NCI-H1092 (cell line): Measurements from ENCODE around the gene LAMA3.

Source experiments
- DNase-seq: peaks from one replicate; lab custom pipeline; 2025; lab: John Stamatoyannopoulos, UW

LAMA3 gene

DNA sequence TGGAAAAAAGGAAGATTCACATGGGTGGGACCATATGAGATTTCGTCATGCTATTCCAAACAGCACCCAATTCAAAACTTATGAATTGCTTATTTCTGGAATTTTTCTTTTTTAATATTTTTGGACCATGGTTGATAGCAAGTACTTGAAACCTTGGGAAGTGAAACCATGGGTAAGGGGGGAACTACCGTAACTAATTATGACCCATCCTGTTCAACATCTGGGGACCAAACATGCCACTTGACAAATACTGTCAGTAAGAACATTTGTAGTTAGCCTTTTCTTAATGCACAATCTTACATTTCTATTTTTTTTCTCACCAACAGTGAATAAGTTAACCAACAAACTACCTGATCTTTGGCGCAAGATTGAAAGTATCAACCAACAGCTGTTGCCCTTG, 219.6 kb downstream of the LAMA3 start:
- no peak for DNase-seq

DNA sequence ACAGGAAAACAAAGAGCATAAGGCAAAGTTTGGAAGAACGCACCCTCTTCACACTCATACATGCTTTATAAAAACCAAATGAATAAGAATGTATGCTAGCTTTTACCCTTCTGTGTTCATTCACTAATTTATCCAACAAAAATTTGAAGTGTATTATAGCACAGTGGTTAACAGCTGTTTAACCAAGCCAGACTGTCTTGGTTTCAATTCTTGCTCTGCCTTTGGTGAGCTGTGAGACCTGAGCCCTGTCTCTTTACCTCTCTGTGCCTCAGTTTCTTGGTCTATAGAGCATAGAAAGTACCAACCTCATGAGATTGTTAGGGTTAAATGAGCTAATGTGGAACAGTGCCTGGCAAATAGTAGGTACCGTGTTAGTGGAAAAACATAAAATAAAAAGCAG, 220.8 kb downstream of the LAMA3 start:
- DNase-seq, result no peak

DNA sequence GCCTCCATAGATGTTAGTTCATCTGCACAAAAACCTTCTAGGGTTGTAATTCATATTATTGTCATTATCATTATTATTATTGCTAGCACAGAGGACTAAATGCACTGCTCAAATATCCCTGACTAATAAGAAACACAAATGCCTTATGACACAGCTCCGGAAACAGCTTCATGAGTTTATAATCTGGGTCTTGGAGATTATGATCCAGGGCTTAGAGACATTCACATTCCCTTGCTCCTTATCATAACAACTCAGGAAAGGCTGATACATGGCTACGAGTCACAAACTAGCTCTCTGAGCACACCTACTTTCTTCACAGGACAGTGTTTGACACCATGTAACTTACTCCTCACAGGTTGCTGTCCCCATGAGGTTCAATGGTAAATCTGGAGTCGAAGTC, 223.1 kb downstream of the LAMA3 start:
- DNase-seq, result no peak

DNA sequence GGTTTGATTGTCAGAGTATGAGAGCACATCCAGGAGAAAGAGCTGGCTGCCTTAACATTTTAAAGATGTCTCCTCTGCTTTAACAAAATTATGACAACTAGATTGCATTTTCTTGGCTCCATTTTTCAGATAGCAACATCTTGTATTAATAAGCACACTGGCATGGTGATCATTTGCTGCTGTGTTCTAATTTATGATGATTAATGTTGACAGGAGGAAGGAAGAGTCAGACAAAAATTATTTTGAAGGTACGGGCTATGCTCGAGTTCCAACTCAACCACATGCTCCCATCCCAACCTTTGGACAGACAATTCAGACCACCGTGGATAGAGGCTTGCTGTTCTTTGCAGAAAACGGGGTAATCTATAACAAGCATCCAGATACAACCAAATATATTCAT, 227.1 kb downstream of the LAMA3 start:
- no peak for DNase-seq

DNA sequence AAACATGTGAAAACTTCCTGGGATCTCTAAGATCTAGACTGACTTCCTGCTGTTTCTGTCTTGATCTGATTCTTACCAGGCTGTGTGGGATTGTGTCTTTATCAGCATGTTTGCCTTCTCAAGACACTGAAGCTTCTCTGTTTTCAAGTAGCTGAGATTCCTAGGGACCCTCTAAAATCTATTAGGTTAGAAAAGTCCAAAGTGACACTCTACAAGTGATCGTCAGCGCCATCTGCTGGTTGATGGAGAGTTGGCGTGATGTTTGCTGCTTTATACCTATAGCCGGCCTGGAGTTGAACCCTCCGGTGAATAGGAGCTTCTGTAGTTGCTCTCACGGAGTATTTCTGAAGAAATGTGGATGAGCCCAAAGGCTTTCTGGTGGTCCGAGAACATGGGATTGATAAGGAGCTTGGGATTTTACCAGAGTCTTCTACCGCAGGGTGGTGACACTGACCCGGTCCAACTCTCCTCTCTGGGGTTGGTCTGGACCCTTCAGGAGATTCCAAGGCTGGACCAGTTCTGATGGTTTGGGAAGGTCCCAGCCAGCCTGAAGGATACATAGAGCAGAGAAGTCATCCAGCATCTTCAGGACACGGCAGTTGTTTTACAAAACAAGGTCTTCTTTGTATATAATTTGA, 229.3 kb downstream of the LAMA3 start:
- DNase-seq, result peak; percentile 83

DNA sequence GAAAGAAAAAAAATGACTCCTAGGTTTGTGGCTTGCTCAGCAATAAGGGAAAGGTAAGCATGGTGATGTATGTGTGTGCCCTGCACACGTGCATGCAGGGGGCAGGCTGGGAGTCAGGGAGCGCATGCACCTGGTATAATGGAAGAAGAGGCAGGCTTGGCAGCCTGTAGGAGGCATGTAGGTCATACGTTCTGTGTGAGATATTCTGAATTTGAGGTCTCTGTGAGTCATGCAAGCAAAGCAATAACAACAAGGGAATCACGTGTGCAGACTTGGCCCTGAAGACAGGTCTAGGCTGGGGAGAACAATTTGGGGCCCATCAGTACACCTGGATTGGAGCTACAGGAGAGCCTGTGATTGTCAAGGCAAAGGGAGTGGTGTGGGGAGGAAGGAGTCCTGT, 230.8 kb downstream of the LAMA3 start:
- no peak for DNase-seq

DNA sequence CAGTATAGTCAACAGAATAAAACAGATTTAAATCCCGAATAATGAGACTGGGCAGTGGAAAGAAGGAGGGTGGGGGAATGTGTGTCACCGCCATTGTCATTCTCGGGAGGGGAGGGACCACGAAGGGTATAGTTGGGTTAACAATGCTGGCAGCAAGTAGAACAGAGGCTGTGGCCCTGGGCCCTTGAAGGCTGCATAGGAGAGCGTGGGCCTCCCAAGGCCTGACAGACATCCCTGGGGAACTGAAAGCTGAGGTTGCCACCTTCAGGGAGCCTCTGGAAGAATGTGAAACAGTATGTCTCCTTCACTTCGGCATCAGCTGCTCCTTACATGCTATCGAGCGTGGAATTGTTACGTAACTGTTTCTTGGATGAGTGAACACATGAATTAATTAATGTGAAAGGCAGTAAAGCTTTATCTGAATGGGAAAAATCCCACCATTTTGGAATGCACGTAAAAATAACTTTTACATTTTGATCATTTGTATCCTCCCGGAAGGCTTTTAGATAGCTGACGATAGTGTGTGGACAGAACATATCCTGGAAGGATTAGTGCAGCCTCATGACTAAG, 232.5 kb downstream of the LAMA3 start:
- no peak for DNase-seq

DNA sequence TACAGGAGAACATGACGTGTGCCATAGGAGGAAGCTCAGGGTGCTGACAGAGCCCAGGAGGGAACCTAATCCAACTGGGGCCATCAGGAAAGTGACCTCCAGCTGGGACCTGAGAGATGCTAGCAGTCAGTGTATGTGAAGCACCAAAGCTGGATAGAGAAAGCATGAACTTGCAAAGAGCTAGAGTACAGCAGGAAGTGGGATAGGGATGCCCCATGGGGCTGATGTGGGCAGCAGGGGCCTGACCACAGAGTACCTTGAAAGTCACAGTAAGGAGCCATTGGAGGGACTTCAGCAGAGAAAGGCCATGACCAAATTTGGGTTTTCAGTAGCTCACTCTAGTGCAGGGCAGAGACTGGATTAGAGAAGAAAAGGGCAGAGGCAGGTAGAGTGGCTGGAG, 233.7 kb downstream of the LAMA3 start:
- DNase-seq, result no peak

DNA sequence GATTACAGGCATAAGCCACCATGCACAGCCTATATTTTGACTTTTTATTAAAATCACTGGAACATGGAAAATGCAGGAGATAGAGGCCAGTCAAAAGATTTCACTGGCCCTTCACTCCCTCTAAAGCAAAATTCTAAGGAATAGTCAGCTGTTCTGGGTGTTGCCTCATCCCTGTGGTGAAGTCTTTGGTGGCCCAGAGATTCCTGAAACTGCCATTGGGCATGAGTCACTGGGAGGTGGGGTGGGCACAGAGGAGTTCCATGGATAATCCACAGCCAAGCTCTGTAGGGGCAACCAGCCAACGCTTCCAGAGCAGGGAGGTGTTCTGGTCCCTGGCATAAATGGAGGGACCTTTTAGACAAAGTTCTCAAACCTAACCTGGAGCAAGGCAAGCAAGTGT, 235.6 kb downstream of the LAMA3 start:
- DNase-seq, result no peak

DNA sequence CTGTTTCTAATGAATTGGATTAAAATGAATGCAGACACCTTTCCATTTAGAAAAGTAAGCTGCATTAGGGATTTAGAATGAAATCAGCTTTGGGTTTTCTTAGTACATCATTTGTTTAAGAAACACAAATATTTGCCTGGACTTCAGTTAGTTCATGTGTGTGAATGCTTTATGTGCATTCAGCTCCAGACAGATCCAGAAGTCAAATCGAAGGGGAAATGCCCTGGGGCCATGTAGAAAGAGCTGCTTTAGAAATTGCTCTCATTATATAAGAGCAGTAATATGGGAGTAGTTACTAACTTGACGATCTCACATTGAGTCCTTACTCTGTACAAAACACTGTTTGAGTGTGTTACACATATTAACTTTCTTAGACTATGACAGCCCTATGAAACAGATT, 237.3 kb downstream of the LAMA3 start:
- DNase-seq, result no peak

DNA sequence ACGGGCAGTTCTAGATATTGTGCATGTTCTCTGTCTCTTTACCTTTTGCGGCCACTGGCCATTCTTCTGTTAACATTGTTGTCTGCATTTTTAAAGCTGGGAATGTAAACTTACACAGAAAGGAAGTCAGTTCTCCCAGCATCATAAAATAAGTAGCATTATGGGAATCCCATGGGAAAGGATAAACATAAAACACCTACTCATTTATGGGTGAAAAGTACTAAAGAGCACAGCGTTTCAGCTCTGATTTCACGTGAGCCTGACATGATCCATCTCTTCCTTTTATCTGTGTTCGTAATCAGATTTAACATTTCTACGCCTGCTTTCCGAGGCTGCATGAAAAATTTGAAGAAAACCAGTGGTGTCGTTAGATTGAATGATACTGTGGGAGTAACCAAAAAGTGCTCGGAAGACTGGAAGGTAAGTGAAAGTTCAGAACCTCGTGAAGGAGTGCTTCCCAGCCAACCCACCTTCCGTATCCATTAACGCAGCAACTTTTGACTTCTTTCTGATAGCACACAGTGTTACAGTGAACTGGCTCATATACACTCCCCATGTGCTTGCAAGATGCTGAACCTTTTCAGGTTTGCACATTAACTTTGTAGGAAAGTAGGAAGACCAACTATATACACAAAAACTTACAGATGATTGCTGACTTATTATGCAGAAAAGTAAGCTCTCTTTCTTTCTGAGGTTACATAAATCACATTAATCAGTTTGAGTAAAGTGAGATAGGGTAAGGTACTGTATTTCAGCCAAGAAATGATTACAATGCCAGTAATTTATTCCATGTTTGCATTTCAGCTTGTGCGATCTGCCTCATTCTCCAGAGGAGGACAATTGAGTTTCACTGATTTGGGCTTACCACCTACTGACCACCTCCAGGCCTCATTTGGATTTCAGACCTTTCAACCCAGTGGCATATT, 238.8 kb downstream of the LAMA3 start:
- no peak for DNase-seq

DNA sequence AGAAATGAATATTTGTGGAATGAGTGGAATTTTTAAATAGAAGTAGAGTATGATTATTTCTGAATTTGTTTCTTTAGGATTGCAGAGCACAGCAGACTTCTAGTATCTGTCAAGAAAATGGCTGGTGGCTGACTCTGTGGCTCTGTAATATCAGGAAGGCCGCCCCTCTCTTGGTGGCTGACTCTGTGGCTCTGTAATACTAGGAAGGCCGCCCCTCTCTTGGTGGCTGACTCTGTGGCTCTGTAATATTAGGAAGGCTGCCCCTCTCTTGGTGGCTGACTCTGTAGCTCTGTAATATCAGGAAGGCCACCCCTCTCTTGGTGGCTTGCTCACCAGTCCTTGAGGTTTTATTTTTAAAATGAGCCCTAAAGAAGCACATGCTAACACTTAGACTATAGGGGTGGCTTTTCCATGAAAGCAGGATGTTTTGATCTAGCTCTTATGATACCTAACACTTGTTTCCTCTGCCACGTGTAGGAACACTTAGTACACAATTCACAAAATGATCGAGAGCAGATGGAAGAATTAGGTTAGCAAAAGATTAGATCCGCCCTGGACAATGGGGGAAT, 240.2 kb downstream of the LAMA3 start:
- no peak for DNase-seq

DNA sequence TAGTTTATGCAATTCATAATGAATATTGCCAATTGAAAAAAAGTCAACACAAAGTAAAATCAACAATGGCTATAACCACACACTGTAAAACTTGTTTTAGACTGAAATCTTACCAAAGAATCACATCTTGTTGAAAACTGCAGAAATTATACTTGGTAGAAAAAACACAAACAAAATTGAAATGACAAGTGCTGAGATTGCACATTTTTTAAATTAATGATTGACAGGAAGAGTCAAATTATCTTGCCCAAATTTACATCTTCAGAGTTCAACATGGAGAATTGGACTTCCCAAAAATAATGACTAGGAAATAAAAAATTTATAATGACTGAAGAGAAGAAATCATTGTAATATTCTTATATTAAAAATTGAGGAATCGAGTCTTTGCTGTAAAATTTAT, 240.7 kb downstream of the LAMA3 start:
- no peak for DNase-seq

DNA sequence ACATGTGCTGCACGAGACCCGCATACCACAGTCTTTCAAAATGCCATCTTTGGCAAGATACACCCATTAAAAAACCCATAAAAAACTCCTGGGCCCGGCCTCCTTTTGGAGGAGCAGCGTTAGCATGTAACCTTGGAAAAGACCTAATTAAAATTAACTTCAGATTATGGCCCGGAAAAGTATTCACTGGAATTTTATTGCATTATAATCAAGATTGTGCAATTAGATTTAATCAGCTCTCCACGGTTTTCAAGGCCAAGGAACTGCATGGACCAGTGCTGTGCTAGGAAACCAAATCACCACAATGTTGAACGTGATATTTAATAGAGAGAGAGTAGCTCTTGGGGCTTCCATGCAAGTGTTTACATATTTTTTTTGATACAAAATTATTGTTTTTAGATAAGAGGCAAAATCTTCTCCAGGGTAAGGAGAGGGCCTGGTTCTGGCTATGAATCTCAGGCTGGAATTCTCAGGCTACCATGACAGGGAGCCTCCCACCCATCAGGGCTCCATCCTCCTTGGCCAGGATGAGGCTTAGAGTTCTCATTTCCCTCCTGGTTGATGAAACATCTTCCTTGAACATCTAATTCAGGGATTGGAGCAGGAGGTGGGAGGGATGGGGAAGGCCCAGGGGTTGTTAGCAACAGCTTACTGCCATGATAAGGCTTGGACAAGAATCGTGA, 243.3 kb downstream of the LAMA3 start:
- no peak for DNase-seq

DNA sequence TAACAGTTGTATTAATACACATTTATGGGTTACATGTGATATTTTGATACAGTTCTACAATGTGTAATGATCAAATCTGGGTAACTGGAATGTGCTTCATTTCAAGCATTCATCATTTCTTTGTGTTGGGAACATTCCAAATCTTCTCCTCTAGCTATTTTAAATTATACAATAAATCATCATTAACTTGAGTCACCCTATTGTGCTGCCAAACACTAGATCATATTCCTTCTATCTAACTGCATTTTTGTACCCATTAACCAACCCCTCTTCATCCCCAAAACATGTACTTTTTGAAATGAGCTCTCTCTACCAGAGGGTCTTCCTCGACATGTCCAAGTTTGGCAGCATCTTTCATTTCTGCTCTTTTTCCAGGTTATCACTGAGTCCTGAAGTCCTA, 244.2 kb downstream of the LAMA3 start:
- DNase-seq, result no peak

DNA sequence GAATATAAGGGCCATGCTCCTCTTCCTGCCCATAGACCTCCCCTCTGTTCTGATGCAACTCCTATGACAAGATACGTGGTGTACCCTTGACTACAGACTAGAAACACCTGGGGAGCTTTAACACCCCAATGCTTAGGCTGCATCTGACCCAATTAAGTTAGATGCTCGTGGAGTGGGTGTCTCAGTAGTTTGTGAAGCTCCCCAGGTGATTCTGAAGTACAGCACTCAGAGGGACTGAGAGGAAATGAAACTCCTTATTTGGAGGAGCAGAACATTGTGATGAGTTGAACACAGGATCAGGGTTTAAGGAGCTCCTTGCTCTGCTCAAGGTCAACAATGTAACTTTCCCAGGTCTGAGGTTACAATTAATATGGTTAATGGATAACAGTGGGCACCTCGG, 245.0 kb downstream of the LAMA3 start:
- DNase-seq, result no peak

DNA sequence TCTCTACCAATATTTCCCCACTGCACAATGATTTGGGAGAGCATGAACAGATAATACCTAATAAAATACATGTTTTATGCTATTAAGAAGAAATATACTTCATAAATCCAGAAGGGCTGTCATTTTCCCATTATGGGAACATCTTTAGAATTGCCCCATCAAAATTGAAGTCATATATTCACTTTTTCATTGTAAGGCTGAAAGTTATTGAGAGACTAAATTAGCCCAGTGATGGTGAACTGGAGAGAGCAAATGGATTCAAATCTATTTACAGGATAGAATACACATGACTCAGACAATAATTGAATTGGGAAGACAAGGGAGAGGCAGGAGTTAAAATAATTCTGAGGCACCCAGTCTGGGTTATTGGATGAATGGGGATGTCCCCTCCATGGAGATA, 245.6 kb downstream of the LAMA3 start:
- no peak for DNase-seq

DNA sequence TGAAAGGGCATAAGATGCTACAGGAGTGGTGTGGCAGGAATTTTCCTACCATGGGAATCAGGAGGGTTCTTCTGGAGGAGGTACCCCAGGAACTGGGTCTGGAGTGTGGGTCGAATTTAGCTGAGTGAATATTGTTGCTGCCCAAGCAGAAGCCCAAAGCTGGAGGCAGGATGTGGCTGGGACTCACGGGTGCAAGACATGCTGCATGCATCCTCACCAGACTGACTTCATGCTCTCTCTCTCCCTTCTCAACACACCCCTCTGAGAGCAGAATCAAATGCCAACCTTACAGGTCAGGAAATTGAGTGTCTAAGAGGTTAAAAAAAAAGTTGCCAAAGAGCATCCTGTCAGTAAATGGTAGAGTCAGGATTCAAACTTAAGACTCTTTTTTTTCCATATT, 246.6 kb downstream of the LAMA3 start:
- no peak for DNase-seq

DNA sequence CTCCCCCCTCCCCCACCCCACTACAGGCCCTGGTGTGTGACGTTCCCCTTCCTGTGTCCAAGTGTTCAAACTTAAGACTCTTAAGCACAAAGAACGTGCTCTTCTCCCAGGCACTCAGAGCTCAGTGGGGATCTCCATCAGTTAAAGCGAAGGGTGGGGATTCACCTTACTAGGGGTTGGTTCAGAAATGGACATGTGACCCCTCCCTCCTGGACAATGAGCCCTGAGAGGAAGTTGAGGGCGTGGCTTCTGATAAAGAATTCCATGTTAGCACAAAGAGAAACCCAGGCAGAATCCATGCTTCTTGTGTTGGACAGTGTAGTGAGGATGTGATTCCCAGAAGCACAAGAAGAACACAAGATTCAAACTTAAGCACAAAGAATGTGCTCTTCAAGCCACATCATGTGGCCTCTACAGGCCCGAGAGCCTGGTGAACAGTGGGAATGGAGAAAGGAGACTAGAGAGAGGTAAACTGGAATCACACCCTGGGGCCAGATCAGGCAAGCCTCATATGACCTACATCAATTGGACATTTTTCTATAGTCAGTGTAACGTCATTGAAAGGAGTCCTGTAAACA, 247.2 kb downstream of the LAMA3 start:
- no peak for DNase-seq

DNA sequence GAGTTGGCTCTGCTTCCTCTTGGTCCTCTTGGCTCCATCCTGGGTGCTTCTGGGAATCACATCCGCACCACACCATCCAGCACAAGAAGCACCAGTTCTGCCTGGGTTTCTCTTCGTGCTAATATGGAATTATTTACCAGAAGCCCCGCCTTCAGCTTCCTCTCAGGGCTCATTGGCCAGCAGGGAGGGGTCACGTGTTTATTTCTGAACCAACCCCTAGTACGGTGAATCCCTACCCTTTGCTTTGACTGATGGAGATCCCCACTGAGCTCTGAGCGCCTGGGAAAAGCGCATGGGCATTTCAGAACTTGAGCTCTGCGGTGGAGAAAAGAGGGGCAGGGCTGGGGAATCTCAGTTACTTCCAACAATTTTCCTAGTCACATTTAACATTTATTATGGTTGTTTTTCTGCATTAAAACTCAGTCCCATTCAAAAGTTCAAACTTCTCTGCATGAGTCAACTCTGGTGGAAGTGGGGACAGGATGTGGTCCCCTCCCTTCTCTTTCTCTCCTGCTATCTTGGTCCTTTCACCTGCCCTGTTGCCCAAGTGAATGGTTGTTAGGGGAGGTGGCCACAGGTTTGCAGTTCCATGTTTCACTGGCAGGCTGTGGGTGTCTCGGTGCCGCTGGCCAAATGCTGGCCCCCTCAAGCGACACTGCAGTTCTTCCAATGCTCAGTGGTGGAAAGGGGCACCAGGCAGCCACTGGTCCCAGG, 248.9 kb downstream of the LAMA3 start:
- DNase-seq, result no peak

DNA sequence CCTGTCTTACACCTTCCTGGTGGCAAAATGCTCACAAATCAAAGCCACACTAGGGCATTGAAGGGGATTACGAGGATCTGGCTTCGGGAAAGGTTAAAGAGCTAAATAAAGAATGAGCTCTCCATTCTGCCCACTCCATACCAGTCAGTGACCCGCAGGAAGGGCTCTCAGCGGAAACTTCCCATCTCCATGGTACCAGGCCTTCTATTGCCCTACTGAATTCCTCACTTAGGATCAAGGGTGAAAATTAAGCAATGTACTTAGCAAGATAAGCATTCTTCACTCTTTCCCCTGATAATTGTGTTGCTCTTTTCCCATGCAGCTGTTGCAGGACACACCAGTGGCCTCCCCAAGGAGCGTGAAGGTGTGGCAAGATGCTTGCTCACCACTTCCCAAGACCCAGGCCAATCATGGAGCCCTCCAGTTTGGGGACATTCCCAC, 249.7 kb downstream of the LAMA3 start:
- DNase-seq, result no peak
